ENCODE data around the gene TCHP.

Gene TCHP

DNA sequence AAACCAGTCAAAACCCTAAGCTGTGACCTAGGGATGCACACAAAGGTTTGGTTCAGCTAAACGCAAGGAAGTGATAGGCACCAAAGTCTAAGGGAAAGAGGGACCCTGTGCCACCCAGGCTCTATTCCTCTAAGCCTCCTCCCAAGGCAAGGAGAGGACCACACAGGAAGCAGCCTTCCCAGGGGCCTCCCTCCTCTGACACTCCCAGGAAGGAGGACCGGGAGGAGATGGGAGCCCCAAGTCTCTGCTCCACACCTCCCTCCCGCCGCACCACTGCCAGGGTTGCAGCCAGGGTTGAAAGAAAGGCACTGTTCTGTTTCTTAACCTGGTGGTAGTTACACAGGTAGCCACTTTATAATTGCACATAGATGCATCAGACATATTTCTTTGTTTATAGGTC lies 21.9 kb downstream of the TCHP start:
- TF ChIP-seq, protein P1, sequence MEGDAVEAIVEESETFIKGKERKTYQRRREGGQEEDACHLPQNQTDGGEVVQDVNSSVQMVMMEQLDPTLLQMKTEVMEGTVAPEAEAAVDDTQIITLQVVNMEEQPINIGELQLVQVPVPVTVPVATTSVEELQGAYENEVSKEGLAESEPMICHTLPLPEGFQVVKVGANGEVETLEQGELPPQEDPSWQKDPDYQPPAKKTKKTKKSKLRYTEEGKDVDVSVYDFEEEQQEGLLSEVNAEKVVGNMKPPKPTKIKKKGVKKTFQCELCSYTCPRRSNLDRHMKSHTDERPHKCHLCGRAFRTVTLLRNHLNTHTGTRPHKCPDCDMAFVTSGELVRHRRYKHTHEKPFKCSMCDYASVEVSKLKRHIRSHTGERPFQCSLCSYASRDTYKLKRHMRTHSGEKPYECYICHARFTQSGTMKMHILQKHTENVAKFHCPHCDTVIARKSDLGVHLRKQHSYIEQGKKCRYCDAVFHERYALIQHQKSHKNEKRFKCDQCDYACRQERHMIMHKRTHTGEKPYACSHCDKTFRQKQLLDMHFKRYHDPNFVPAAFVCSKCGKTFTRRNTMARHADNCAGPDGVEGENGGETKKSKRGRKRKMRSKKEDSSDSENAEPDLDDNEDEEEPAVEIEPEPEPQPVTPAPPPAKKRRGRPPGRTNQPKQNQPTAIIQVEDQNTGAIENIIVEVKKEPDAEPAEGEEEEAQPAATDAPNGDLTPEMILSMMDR (IDR thresholded peaks at IDR 0.05; ENCODE audit: insufficient read depth, low read length, poor library complexity, severe bottlenecking): no peak
- Histone ChIP-seq H3K27me3 (replicated peaks; ENCODE audit: control insufficient read depth, insufficient read depth, low read length) (no peaks in the 10 kb centered on the region), H3K36me3 (ENCODE audit: control insufficient read depth, insufficient read depth, low read length) (peaks cover 15% of the 10 kb centered on the region), H3K4me3 (replicated peaks; ENCODE audit: low read depth, low read length) (no peak overlapping the region)
- no peak for DNase-seq (ENCODE audit: extremely low read depth, insufficient read length)

DNA sequence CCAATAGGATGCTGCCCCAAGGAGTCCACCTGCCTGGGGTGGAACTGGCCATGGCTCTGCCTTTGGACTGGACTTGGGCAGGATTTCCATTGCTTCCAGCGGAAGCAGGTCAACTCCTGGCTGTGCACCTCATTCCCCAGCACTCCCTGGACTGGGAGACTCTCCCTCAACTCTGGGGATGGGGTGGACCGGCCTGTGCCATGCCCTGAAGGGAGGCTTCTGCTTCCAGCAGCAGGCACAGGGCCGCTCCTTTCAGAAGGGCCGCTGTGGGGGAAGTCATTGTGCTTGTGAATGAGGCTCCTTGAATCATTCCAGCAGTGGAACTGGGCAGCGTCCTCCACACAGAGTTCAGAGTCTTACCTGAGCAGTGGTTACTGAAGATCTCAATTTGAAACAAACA lies 23.0 kb downstream of the TCHP start:
- TF ChIP-seq, protein P1 (IDR thresholded peaks at IDR 0.05; ENCODE audit: insufficient read depth, low read length, poor library complexity, severe bottlenecking): no peak
- H3K27me3 ChIP-seq (replicated peaks; ENCODE audit: control insufficient read depth, insufficient read depth, low read length): no peaks in the 10 kb centered on the region
- DNase-seq (ENCODE audit: extremely low read depth, insufficient read length): no peak
- peaks cover 11% of the 10 kb centered on the region for H3K36me3 ChIP-seq (ENCODE audit: control insufficient read depth, insufficient read depth, low read length)
- H3K4me3 ChIP-seq (replicated peaks; ENCODE audit: low read depth, low read length): no peak overlapping the region

- Histone ChIP-seq H3K4me3 (replicated peaks; ENCODE audit: low read depth, low read length) (no peak overlapping the region), H3K36me3 (ENCODE audit: control insufficient read depth, insufficient read depth, low read length) (peaks cover 11% of the 10 kb centered on the region), H3K27me3 (replicated peaks; ENCODE audit: control insufficient read depth, insufficient read depth, low read length) (no peaks in the 10 kb centered on the region)
- TF ChIP-seq, protein P1 (IDR thresholded peaks at IDR 0.05; ENCODE audit: insufficient read depth, low read length, poor library complexity, severe bottlenecking): no peak
- no peak for DNase-seq (ENCODE audit: extremely low read depth, insufficient read length)
These were observed 23.6 kb downstream of the TCHP start for GRCh38 chr12:109923481-109924245.

- Histone ChIP-seq H3K4me3 (replicated peaks; ENCODE audit: low read depth, low read length) (no peak overlapping the region), H3K27me3 (replicated peaks; ENCODE audit: control insufficient read depth, insufficient read depth, low read length) (no peaks in the 10 kb centered on the region), H3K36me3 (ENCODE audit: control insufficient read depth, insufficient read depth, low read length) (peaks cover 11% of the 10 kb centered on the region)
- TF ChIP-seq, protein P1 (IDR thresholded peaks at IDR 0.05; ENCODE audit: insufficient read depth, low read length, poor library complexity, severe bottlenecking): no peak
- no peak for DNase-seq (ENCODE audit: extremely low read depth, insufficient read length)
These were observed 25.2 kb downstream of the TCHP start for GRCh38 chr12:109925185-109925840.

DNA sequence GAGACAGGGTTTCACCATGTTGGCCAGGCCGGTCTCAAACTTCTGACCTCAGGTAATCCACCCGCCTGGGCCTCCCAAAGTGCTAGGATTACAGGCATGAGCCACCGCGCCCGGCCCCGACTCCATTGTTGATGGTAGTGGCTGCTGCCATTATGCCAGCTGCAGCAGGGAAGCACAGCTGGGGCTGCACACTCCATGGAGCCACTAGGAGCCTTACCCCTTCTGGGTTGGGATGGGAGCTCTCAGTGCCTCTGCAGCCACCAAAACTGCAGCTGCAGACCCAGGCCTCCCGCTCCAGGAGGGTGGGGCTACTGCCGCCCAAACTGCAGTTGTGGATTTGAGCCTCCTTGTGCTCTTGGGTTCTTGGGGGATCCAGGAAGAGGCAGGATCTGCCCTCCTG lies 25.9 kb downstream of the TCHP start:
- no peak overlapping the region for H3K4me3 ChIP-seq (replicated peaks; ENCODE audit: low read depth, low read length)
- no peaks in the 10 kb centered on the region for H3K27me3 ChIP-seq (replicated peaks; ENCODE audit: control insufficient read depth, insufficient read depth, low read length)
- TF ChIP-seq, protein P1 (IDR thresholded peaks at IDR 0.05; ENCODE audit: insufficient read depth, low read length, poor library complexity, severe bottlenecking): no peak
- H3K36me3 ChIP-seq (ENCODE audit: control insufficient read depth, insufficient read depth, low read length): peaks cover 10% of the 10 kb centered on the region
- no peak for DNase-seq (ENCODE audit: extremely low read depth, insufficient read length)
